ENCODE data around the gene DENND5A. TPM values are rescaled to one million over a fixed set of nuclear protein-coding genes. Genes with fewer than 3 reads are reported as not detected.
"Not testable (repeated sequence)": the region's sequence is repeated elsewhere in the genome, so short reads cannot be mapped to it uniquely, and the experiment has no call there.

The DENND5A gene
- total RNA-seq, 1 experiment from 2014 or later: 72.0 TPM

DNA sequence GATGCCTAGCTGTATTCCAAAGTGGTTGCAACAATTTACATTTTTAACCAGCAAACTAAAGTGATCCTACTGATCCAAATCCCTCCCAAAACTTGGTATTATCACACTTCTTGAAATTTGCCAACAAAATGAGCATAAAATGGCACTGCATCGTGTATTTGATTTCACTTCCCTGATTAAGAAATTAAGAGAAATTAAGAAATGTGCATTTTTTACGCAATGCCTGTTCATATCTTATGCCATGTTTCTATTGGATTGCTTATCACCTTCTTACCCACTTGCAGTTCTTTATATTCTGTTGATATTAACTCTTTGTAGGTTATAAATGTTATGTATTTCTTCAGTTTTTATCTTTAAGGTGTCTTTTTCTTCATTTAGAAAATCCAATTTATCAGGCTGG is 80.6 kb downstream of the DENND5A start:
- DNase-seq (ENCODE audit: low spot score): no peak
- in situ Hi-C loops (cut with HindIII; ENCODE audit: low sequenced_read_pairs): no loop called here

DNA sequence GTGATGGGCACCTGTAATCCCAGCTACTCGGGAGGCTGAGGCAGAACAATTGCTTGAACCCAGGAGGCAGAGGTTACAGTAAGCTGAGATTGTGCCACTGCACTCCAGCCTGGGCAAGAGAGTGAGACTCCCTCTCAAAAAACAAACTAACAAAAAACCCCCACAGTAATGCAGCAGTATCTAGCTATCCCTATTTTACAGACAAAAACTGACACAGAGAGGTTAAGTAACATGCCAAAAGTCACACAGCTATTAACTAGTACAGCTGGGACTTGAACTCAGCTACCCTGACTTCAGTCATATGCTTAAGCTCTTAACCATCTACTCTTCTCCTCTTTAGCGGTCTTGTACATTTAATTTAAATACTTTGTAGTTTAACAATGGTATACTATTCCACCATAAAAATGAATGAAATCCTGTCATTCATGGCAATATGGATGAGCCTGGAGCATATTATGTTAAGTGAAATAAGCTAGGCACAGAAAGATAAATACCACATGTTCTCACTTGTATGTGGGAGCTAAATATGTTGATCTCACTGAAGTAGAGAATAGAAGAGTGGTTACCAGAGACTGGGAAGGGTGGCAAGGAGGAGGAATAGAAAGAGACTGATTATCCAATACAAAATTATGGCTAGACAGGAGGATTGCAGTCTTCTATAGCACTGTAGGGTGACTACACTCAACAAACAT is 82.8 kb downstream of the DENND5A start:
- no peak for DNase-seq (ENCODE audit: low spot score)
- in situ Hi-C loops (cut with HindIII; ENCODE audit: low sequenced_read_pairs): no loop called here

DNA sequence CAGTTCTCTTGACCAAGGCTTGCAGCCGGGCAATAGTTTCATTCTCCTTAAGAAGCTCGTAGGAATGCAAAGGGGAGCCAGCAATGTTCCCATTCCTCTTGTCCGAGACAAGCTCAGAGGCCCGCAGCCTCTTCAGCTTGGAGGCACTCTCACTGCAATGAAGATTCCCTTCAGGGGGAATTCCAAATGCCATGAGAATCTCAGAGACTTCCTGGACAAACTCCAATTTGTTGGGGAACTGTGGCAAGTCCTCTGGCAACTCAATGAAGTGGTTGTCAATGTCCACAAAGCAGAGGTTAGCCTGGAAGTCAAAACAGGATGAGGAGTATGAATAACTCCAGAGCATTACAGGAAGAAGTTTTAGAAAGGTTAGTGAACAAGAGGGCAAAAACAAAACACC is 84.4 kb downstream of the DENND5A start:
- in situ Hi-C loops (cut with HindIII; ENCODE audit: low sequenced_read_pairs): no loop called here
- DNase-seq (ENCODE audit: low spot score): no peak

DNA sequence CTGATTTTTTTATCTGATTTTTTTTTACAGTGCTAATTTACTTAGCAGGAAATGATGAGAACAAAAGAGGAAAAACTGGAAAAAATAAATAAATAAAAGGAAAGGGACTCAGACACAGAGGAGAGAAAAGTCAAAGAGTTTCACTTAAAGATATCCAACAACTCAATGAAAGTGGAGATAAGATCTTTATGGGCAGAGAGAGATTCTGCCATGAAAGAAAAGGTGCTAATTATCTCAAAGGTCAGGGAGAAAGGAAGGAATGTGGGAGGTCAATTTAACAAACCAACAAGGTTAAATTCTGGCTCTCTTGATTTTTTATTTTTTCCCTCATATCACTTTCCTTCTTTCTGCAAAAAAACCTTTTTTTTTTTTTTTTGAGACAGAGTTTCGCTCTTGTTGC is 86.0 kb downstream of the DENND5A start:
- DNase-seq (ENCODE audit: low spot score): no peak
- in situ Hi-C loops (cut with HindIII; ENCODE audit: low sequenced_read_pairs): no loop called here

DNA sequence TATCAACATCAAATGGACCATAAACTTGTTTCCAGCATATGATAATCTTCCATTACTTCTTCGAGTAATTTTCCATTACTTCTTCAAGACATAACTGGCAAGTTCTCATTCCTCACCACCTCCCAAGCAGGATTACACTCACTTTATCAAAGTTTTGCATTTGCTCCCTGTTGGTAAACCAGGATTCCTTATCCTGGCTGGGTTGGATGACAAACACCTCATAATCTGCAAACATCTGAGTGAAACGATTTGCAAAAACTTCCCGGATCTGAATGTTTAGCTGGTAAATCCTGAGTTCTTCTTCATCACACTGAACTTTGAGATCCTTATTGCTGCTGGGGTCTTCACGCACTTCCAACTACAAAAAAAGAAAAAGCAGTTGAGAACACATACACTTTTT is 86.4 kb downstream of the DENND5A start:
- DNase-seq (ENCODE audit: low spot score): no peak
- in situ Hi-C loops (cut with HindIII; ENCODE audit: low sequenced_read_pairs): no loop called here

DNA sequence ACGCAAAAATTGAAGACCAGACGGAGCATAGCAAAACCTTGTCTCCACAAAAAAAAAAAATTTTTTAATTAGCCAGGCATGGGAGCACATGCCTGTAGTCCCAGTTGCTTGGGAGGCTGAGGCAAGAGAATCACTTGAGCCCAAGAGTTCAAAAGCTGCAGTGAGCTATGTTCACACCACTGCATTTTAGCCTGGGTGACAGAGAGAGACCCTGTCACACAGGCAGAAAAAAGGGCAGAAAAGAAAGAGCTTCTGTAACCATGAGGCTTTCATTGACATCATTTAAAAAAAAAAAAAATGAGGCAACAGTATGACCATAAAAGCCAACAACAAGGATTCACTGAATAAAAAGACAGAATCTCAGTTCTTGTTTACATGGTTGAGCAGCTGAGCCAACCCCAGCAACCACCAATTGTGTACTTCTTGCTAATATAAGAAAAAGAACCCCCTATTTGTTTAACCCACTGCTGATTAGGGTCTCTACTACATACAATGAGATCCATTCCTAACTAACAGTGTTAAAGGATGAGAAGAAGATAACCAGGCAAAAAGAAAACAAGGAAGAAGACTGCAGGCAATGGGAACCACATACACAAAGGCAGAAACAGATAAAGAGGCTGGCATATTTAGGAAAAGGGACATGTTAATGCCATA is 87.6 kb downstream of the DENND5A start:
- in situ Hi-C loops (cut with HindIII; ENCODE audit: low sequenced_read_pairs): no loop called here

DNA sequence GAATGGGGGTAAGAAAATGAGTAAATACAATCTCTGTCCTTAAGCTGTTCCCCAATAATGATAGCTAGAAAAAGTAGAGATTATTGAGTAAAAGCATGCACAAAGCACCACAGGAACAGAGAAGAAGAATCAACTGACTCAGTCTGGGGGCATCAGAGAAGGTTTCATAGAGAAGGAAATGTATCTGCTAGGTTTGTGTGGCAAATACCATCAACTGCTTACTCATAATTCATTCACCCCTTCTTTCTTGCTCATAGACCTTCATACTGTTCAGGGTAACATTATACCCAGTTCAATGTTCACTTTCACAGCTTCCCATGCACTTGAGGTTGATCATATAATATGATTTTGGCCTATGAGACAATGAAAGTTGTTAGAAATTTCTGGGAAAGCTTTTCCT is 88.6 kb downstream of the DENND5A start:
- DNase-seq (ENCODE audit: low spot score): no peak
- in situ Hi-C loops (cut with HindIII; ENCODE audit: low sequenced_read_pairs): no loop called here

More for the DNA sequence above, 87.6 kb downstream of the DENND5A start:
- no peak for DNase-seq (ENCODE audit: low spot score)

DNA sequence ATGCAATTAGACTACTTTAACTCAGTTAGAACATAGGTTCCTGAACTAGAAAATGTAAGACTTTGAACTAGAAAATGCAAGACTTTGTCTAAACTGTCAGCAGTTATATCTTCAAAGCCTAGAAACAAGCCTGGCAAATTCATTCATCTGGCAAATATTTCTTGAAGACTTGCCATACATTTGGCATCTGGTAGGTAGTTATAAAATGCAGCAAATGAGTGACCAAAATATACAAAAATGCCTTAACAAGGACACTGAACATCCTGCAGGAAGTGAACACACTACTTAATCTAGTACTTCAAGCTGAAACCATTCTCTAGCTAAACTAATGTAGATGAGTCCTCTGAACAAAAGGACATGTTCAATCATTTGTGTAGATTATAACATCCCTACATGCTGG is 89.0 kb downstream of the DENND5A start:
- DNase-seq (ENCODE audit: low spot score): peak; percentile 59
- in situ Hi-C loops (cut with HindIII; ENCODE audit: low sequenced_read_pairs): no loop called here

DNA sequence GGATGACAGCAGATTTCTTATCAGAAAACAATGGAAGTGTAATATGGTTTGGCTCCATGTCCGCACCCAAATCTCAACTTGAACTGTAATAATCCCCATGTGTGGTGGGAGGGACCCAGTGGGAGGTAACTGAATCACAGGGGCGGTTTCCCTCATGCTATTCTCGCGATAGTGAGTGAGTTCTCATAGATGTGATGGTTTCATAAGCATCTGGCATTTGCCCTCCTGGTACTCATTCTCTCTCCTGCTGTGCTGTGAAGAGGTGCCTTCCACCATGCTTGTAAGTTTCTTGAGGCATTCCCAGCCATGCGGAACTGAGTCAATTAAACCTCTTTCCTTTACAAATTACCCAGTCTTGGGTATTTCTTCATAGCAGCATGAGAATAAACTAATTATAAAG is 92.8 kb downstream of the DENND5A start:
- DNase-seq (ENCODE audit: low spot score): no peak
- in situ Hi-C loops (cut with HindIII; ENCODE audit: low sequenced_read_pairs): no loop called here

DNA sequence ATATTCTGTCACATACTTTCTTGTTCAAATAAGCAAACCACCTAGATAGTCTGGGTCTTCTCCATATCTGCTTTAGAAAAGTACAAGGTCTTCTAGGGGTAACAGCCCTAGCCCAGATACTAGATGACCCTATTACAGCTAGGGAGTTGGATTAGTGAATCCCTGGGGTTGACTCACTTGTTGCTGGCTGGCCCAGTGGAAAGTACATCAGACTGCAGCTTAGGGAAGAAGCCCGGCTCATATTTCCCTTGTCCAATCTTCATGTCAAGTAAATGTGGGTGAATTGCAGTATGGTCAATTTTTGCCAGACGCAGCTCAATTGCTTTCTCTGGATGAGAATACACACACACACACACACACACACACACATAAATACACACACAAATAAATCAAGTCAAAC is 94.7 kb downstream of the DENND5A start:
- in situ Hi-C loops (cut with HindIII; ENCODE audit: low sequenced_read_pairs): no loop called here
- no peak for DNase-seq (ENCODE audit: low spot score)

DNA sequence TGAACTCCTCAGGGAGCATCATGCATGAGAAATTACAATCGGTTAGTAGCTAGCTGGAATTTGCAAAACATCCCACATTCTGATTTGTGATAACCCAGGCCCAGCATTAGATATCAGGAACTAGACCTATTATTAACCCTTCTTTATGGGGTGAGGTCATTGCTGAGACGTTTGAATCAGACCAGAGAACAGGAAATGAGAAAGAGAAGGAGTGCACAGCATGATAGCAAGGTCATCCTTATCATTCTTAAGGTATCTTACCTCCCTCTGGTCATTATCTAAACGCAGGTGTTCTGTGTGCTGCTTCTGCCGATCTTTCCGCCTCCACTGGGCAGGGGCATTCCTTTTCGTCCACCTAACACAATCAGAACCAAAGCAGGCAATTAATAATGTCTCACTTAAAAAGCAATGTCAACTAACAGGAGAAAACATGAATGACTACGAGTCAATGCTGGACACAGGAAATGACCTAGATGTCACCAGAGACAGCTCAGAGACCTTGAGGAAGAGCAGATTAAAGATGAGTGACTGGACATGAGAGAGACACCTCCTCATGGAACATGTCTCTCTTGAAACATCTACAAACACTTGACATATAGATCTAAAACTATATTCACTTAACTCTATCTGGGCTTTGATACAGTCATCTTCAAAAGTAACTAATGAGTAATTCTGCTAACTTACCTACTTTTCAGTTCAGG is 95.4 kb downstream of the DENND5A start:
- no peak for DNase-seq (ENCODE audit: low spot score)
- in situ Hi-C loops (cut with HindIII; ENCODE audit: low sequenced_read_pairs): no loop called here

DNA sequence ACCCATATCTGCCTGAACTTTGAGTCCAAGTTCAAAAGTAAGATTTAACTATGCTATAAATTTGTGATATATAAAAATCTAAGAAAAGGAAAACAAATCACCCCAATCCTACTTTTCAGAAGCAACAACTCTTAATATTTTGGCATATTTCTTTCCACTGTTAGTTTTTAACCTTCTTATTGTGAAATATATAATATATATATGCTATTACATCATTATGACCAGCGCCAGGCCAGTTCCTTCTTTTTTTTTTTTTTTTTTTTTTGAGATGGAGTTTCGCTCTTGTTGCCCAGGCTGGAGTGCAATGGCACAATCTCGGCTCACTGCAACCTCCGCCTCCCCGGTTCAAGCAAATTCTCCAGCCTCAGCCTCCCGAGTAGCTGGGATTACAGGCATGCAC is 103.2 kb downstream of the DENND5A start:
- DNase-seq (ENCODE audit: low spot score); in situ Hi-C loops (cut with HindIII; ENCODE audit: low sequenced_read_pairs): not testable (repeated sequence)

DNA sequence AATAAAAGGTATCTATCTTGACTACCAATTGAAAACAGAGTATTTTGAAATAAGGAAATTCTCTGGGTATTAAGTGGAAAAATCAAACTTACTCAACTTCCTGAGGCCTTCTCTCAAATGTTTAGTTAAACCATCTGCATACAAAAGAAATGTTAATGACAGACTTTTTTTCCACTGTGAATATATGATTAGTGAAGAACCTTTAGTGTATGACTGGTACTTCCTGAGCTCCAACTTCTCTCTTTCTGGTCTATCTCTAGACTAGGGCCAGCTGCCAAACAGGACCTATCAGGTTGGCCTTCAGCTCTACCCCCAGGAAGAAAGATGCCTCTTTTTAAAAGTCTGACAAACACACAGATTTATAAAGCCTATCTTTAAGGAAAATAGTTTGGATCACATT is 105.0 kb downstream of the DENND5A start:
- DNase-seq (ENCODE audit: low spot score): no peak
- in situ Hi-C loops (cut with HindIII; ENCODE audit: low sequenced_read_pairs): no loop called here

DNA sequence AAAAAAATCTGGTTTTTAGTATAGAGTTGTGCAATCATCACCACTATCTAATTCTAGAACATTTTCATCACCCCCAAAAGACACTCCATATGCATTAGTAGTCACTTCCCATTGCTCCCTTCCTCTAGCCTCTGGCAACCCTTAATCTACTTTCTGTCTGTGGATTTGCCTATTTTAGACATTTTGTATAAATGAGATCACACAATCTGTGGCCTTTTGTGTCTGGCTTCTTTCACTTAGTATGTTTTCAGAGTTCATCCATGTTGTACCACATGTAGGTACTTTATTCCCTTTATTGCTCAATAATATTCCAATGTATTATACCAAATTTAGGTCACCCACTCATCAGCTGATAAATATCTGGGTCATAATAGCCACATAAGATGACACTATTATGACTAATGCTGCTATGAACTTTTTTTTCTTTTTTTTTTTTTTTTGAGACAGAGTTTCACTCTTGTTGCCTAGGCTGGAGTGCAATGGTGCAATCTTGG is 106.2 kb downstream of the DENND5A start:
- in situ Hi-C loops (cut with HindIII; ENCODE audit: low sequenced_read_pairs): no loop called here
- no peak for DNase-seq (ENCODE audit: low spot score)

DNA sequence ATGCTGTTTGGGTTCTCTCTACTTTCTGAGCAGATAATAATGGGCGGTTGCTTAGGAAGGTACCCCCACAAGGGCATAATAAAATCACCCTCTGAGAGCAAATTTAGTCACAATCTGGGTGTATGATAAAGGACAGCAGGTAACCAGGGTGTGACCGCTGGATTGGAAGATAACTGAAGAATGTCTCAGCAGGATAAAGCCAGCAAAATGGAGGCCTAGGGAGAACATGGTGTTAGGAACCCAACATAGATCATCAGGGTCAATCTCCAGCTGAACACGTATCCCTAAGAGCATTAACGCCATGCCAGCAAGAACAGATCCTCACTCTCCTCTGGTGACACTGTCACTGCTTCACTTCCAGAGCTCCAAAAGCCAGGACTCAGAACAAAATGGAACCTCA is 109.2 kb downstream of the DENND5A start:
- in situ Hi-C loops (cut with HindIII; ENCODE audit: low sequenced_read_pairs): no loop called here
- DNase-seq (ENCODE audit: low spot score): no peak

DNA sequence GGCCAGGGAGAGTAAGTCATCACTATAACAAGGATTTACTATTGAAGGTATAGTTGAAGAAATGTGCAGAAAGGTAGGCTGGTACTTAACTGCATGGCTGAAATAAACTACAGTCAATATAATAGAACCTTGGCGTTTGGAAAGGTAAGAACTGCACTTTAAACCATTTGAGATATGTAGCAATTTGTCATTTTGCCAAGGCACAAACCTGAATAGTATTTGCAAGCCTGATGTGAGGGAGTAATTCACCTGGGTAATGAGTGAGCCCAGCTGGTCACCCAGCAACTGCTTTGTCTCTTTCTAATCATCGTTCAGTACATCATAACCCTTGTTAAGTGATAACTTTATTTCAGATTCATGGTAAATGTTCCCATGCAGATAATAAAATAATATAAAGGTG is 111.5 kb downstream of the DENND5A start:
- no peak for DNase-seq (ENCODE audit: low spot score)
- in situ Hi-C loops (cut with HindIII; ENCODE audit: low sequenced_read_pairs): no loop called here

DNA sequence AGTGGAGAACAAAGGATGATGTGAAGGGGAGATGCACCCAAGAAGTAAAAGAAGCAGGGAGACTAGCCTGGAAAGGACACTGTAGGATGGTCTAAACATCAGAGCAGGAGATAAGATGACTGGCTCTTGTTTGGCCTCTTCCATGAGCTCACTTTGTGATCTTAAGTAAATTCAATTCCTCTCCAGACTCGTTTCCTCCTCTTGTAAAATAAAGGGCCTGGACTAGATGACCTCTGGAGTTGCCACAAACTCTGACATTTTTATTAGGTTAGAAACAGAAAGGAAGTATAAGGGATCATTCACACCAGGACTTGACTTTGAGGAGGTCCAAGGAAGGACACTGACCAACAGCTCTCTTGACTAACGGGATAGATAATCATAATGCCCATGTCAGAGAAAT is 113.5 kb downstream of the DENND5A start:
- no peak for DNase-seq (ENCODE audit: low spot score)
- in situ Hi-C loops (cut with HindIII; ENCODE audit: low sequenced_read_pairs): no loop called here

DNA sequence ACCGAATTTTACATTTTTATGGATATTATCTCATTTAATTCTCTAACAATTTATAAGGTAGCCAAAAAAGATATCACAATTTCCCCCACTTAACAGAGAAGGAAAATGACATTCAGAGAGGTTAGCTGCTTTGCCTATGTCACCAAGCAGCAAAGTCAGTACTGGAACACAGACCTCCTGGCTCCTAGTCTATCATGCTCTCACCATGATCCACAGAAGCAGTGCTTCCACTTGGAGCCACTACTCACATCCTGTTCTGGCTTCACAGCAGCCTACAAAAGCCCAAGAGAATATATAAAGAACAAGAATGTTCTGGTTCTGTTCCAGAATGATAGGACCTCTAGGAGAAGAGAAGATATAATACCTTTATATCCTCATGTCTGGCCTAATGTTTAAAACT is 114.2 kb downstream of the DENND5A start:
- no peak for DNase-seq (ENCODE audit: low spot score)
- in situ Hi-C loops (cut with HindIII; ENCODE audit: low sequenced_read_pairs): no loop called here

DNA sequence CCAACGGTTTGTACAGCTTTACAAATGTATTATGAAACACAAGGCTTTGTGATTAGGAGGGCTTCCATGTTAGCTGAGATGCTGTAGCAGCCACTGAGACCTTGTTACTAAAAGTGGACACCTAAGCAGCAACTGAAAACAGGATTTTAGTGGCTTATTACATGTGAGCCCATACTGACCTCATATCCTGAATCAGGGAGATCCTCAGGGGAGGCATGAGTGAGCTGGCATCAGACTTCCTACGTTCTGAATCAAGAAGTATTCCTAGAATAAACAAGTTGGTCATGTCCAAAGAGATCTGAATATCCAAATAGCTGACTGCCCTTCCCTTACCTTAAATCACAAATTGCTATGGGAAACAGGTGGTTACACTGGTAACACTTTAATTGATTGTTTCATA is 114.6 kb downstream of the DENND5A start:
- no peak for DNase-seq (ENCODE audit: low spot score)
- in situ Hi-C loops (cut with HindIII; ENCODE audit: low sequenced_read_pairs): no loop called here

DNA sequence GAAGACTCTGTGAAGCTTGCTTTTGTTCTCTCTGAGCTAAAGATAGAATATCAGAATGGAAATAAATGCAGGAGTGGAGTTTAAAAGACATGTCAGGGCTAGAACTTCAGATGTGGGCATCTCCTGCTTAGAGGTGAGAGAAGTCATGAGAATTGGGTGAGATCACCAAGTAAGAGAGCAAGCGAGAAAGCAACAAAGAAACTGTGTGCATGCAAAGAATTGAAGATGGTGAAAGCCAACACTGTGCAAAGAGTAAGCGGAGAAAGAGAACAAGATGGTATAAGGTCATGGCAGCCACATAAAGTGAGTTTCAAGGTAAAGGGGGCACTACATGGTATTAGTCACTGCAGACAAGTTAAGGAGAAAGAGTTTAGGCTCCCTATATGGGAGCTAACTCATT is 116.4 kb downstream of the DENND5A start:
- no peak for DNase-seq (ENCODE audit: low spot score)
- in situ Hi-C loops (cut with HindIII; ENCODE audit: low sequenced_read_pairs): no loop called here
